Gastroesophageal sphincter (tissue), 3 donors: ENCODE measurements around the gene CLEC1B.

ENCODE experiments used
- CTCF ChIP-seq, 4 experiments: fragments of 200-600 bp in 2 of 4; fragments of 450-650 bp in 2 of 4; sonication (generic) in 1 of 4; IDR thresholded peaks; one replicate each; pipeline ENCODE4 v1.5.1; 2017 to 2019; ENCODE audit warnings: antibody characterized with exemption in 4 of 4, mild to moderate bottlenecking in 2 of 4, moderate library complexity in 2 of 4
- EP300 ChIP-seq: sonication (generic); formaldehyde crosslinking; IDR thresholded peaks from one replicate; pipeline ENCODE4 v1.6.1; 2017; ENCODE audit warnings: antibody characterized with exemption, mild to moderate bottlenecking
- POLR2A ChIP-seq, 2 donors: fragments of 450-650 bp; IDR thresholded peaks; one replicate each; pipeline ENCODE4 v1.6.1; 2017; ENCODE audit warnings: antibody characterized with exemption in 2 of 2, mild to moderate bottlenecking in 2 of 2, moderate library complexity in 1 of 2
- POLR2AphosphoS5 ChIP-seq: sonication (generic); formaldehyde crosslinking; IDR thresholded peaks from one replicate; pipeline ENCODE4 v1.6.1; 2017; ENCODE audit warnings: antibody characterized with exemption

GRCh38 chr12:9961106-9961505, 37.8 kb downstream of the CLEC1B start:
- TF ChIP-seq CTCF (IDR thresholded peaks at IDR 0.05) (no peak), EP300 (no peak), POLR2AphosphoS5 (no peak), POLR2A (IDR thresholded peaks at IDR 0.05) (no peak)
